H4 (cell line): ENCODE results near the gene MMP10. TPM values are rescaled to one million over a fixed set of nuclear protein-coding genes. Genes with fewer than 3 reads are reported as not detected.
A peak's percentile ranks its signal among the peaks of the same experiment; 100 is the strongest.

ENCODE experiments used
- DNase-seq: peaks from one replicate; pipeline ENCODE4 v3.0.0-alpha.2; 2015; ENCODE audit warnings: low spot score
- total RNA-seq: library from RNA; depleted of rRNA; stranded (reverse); fragments of >200 nt; shearing (Covaris generic); gene quantifications from 2 replicates; pipeline ENCODE4 v1.2.3, GENCODE V29; 2014; rRNA removed

The MMP10 gene
- total RNA-seq, 1 experiment from 2014 or later, result 0.33 TPM

DNA sequence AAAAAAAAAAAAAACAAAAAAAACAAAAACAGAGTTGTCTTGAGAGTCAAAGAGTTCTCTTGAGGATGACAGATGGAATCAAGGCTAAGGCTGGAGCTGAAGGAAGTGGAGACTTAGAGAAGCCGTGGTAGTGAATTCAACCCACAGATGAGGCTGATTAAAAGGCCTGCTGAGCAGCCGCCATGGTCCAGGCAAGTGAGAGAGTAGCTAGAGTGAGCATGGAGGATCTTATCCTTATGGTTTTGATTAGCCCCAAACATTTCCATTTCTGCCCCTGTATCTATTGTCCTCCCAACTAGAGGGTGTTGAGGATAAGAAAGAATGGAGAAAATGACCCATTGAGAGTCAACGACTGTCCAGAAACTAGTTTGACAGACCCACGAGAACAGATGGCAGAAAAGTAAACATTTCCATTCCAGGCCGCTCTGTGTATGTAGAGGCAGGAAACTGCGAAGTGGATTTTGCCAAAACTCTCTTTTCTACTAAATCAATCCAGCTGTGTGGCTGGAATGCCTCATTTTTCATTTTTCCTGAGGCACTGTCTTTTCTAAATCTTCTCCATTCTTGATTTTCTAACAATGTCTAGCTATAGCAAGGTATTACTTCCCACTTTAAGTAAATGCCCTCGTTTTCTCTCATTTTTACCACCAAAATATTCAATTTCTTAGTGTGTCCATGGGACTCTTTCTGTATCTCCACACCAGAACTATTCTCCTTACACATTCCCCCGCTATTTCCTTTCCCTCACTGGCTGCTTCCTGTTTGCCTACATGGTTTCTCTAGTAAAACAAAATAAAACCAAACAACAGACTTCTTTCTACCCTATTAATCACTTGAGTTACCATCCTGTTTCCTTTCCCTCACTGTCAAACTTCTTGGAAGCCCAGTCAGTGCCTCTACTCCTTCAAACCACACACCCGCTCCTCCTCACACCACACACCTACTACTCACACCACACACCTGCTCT lies 50.3 kb downstream of the MMP10 start:
- no peak for DNase-seq

DNA sequence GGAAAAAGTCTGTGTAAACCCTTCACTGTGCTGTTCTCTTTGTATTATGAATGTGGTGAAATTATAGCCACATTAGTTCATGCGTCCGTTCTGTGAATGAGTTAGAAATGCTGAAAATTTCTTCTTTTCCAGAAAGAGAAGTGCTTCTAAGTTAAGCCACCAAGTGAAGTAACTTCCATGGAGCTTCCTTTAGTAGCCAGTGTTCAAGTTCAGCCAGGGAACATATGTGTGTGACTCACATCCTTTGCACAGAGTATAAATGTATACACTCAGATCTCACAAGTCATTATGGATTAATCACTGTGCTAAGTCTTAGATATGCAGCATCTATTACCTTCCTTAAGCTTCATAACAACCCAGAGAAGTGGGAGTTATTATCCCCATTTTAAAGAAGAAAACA lies 52.5 kb downstream of the MMP10 start:
- peak; percentile 38 for DNase-seq

DNA sequence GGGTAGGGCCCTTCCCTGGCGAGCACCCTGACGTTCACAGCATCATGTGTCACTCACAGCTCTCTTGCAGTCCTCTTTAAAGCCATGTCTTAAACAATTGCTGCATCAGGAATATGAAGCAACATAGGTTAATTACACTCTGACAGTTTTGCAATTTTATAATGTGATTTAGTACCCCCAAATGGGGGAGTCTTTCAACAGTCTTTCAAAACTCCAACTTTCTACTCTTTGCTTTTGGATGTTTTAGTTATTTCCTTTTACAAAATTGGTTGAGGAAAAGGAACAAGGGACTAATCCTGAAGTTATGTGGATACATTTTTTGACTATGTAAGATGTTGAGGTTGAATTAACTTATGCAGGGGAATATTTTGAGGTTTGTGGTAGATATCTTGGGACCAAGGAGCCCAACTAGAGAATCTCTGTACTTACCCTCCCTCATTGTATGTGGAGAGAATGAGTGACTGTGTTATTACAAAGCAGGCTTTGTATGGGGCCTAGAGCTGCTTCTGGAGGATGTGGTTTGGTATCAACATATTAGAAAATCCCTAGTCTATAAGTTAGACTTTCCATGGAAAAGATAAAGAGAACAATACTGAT lies 55.4 kb downstream of the MMP10 start, which contains the start of gene MMP8:
Gene MMP8 (minus strand): TSS at position 51 of the 597 bp plus-strand sequence. CDS start 99 bp downstream, outside the sequence.
- DNase-seq, result no peak

DNA sequence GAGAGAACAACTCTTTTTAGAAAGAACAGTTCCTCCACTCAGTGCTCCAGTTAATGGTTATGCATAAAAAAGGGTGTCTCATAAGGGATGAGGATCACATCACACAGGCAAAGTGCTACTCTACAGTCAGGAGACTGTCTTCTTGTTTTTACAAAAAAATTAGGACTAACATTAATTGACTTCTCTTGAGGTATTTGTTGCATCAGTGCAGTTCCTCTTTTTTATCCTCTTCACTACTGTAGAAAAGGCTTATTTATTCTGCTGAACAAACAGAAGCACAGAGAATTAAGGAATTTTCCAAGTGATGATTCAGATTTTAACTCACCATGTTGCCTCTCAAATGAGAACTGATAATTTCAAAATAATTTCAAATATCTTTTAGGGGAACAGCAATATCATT lies 57.6 kb downstream of the MMP10 start:
- no peak for DNase-seq

Other genes starting within 250 kb of the MMP10 start
- 0.06 TPM in 1 of 2 replicates, not detected in the other for gene MMP7, start 249.9 kb downstream of the MMP10 start, total RNA-seq
- gene MMP20, start 155.3 kb downstream of the MMP10 start, total RNA-seq, result not detected in 2 replicates
- not detected in 2 replicates for gene MMP27, start 74.9 kb downstream of the MMP10 start, total RNA-seq
- not detected in 2 replicates for gene MMP8, start 55.7 kb downstream of the MMP10 start, total RNA-seq
- gene MMP1, start 17.5 kb upstream of the MMP10 start, total RNA-seq, result 2.8 and 3.1 TPM in 2 replicates
- gene MMP3, start 63.0 kb upstream of the MMP10 start, total RNA-seq, result 46.7 and 64.3 TPM in 2 replicates
- 0.41 and 1.5 TPM in 2 replicates for gene MMP12, start 94.4 kb upstream of the MMP10 start, total RNA-seq
- 14.9 and 15.8 TPM in 2 replicates for gene MMP13, start 175.1 kb upstream of the MMP10 start, total RNA-seq